Epithelial cell of esophagus (primary cell): ENCODE measurements around the gene PHLDB1.
"Not testable (repeated sequence)": the region's sequence is repeated elsewhere in the genome, so short reads cannot be mapped to it uniquely, and the experiment has no call there.

Experiments used
- DNase-seq: peaks from one replicate; pipeline ENCODE4 v3.0.0; 2010; ENCODE audit warnings: low read depth
- H3K4me3 ChIP-seq: 2 replicates; pipeline ENCODE4 v1.5.1; 2011; ENCODE audit warnings: mild to moderate bottlenecking, low read length, control low read depth
- CTCF ChIP-seq: IDR thresholded peaks from 2 replicates; pipeline ENCODE4 v1.5.1; 2011; ENCODE audit warnings: low read depth, mild to moderate bottlenecking, low read length, control low read depth, inconsistent platforms; ENCODE audit not compliant: insufficient read depth; ENCODE audit errors: missing control alignments

PHLDB1 gene

GRCh38 chr11:118606844-118607228, 579 bp upstream of the PHLDB1 start:
- DNase-seq = no peak
- TF ChIP-seq CTCF = no peak
- no peak overlapping the region for H3K4me3 ChIP-seq

GRCh38 chr11:118608360-118609227, 1.2 kb downstream of the PHLDB1 start:
- peak overlapping the region; percentile 47 for H3K4me3 ChIP-seq
- DNase-seq = peak; percentile 55
- TF ChIP-seq CTCF = no peak

GRCh38 chr11:118609380-118610224, 2.2 kb downstream of the PHLDB1 start:
- no peak for DNase-seq
- TF ChIP-seq CTCF = no peak
- no peak overlapping the region for H3K4me3 ChIP-seq

GRCh38 chr11:118610225-118610772, 2.9 kb downstream of the PHLDB1 start:
- no peak for TF ChIP-seq CTCF
- no peak for DNase-seq
- no peak overlapping the region for H3K4me3 ChIP-seq

- peak; percentile 68 for DNase-seq
- no peak overlapping the region for H3K4me3 ChIP-seq
- TF ChIP-seq CTCF = peak; percentile 67
Observed at GRCh38 chr11:118610773-118611432, 3.5 kb downstream of the PHLDB1 start.

- not testable (repeated sequence) for H3K4me3 ChIP-seq, DNase-seq
Observed at GRCh38 chr11:118611433-118611795, 4.0 kb downstream of the PHLDB1 start.

- no peak overlapping the region for H3K4me3 ChIP-seq
- no peak for TF ChIP-seq CTCF
- no peak for DNase-seq
Observed at GRCh38 chr11:118612378-118612777, 5.0 kb downstream of the PHLDB1 start.
